HG02970 (cell line): ENCODE results near the gene PEX3.

Experiments
- ATAC-seq: cut with Tn5 transposase; IDR thresholded peaks from one replicate; pipeline ENCODE4 v1.9.1; 2021; ENCODE audit warnings: mild to moderate bottlenecking, moderate library complexity, moderate number of reproducible peaks; ENCODE audit not compliant: unreplicated experiment, low FRiP score

Gene PEX3

DNA sequence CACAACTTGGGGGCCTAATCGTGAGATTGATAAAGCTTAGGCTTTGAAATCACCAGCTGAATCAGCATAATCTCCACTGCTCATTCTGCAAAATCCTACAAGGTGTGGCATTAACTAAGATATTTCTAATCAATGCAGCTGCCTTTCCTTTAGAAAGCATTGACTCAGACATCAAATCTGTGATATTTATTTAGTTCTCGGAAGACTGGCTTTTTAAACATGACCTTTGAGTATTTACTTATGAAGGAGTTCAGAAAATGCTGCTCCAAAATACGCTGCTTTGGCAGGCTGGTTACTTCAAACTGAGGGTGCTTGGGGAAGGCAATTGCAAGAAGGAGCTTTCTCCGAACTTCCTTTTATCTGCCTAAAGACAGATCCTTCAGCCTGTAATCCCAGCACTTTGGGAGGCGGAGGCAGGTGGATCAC, 84.6 kb downstream of the PEX3 start:
- ATAC-seq, result no peak

DNA sequence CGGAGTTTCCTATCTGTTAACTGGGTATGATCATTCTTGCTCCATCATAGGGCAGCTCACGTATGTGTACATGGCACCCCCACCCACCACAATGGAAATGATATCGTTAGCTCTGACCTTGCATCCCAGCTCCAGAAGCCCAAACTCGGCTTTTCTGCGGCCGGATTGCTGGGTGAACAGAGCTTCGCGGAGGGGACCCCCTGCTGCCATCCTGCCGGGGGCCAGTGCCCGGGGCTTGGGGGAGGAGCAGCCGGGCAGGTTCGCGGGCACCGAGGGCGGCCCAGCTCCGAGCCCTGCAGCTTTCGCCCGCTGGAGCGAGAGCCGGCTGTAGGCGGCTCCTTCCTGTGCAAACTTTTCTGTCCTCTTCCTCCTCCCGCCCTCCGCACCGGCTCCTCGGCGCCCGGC, 85.9 kb downstream of the PEX3 start:
- peak; percentile 56 for ATAC-seq

DNA sequence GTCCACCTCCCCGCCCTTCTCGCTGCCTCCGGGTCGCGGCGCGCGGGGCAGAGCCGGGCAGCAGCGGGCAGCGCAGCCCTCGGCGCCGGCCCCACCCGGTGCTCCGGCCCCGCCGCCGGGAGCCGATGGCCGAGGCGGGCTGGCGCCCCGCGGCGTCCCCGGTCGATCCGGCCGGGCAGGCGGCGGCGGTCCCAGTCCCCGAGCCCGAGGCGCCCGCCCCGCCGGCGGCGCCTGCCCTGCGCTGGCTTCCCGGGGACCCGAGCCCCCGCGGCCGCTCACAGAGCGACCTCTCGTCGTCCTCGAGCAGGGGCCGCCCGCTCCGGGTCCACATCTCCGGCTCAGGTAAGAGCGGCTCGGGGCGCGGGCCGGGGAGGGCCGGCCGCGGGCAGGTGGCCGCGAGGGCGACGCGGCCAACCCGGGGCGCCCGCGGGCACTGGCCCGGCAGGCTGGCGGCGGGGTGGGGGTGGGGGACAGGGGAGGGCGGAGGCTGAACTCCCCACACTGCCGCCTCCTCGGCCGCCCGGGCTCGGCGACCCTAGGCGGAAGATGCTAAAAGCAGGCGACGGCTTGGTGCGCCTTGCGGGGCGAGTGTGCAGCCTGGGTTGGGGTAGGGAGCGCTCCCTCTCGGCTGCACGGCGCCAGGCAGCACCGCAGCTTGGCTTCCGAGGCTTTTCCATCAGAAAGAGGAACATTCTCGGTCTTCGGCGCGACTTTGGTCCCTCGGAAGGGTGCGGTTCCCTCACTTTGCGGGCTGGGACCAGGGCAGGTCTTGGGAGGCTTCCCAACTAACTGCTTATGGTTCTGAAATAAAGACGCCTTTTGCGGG, 86.5 kb downstream of the PEX3 start:
- ATAC-seq, result peak; percentile 47

DNA sequence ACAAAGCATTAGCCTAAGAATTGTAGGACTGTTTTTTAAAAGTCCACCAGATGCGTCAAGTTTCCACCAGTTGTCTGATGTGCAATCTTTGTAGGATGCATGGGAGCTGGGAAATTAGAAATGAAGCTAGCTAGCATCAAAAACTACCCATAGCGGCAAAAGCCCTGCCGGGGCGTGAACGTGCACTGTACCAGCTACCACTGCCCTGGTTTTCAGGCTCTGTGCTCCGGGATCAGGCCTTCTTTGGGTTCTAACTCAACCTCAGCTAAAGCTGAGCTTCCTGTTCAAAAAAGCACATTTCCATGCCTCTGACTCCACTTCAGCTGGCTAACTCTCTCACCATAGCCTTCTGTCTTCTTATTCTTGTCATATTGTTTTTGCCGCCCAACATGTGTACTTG, 87.8 kb downstream of the PEX3 start:
- no peak for ATAC-seq

DNA sequence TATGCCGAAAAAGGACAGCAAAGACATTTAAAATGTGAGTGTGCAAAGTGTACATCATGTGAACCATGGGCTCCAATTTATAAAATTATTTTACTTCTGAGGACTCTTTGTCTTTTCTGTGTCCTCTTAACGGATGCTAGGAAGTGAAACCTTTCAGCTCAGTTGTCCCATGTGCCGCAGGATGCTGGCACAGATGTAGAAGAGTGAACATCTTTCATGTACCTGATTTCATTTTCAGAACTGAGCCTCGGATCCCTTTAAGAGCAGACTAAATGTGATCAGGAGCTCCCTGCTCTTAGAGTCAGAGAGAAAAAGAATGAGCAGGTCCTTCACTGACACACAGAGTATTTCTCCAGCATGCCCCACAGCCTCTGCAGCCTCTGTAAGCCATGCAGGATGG, 88.5 kb downstream of the PEX3 start:
- no peak for ATAC-seq

DNA sequence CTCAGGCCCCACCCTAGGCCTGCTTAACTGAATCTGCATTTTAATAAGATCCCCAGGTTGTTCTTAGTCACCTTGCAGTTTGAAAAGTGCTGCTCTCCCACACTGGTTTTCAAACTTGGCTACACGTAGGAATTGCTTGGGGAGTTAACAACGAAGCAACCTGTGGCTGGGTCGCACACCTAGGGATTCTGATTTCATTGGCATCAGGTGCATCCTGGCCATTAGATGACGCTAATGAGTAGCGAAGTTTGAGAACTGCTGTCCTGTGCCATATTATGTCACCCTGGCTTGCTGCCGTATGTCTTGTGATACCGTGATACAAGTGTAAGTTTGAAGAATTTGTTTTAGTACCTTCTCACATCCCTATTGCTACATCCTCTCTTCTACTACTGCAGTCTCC, 89.1 kb downstream of the PEX3 start:
- no peak for ATAC-seq

DNA sequence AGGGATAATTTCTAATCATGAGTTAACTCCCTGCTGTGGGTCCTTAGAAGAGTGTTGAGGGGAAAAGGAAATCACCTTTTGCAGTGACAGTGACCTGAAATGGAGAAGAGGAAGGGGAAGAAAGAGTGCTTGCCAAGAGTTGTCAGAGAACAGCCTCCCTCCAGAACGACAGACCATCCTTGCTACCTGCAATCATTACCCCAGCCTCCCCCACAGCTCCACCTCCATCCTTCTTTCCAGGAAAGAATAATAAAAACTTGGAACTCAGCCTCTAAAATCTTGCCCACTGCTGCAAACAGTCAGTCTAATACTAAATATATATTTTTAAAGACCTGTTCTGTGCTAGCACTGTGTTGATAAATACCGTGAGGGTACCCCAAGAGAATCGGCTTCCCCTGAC, 89.6 kb downstream of the PEX3 start:
- ATAC-seq, result no peak
